Activated T-helper 2 cell treated with anti-CD3 and anti-CD28 coated beads, Interferon-gamma antibody, Interleukin-2, Interleukin-4, amounts not matched to agents 10 μg/mL and 5 μg/mL and 100 μg/mL, durations not matched to agents 14 hours and 24 hours and 36 hours (primary cell): ENCODE measurements around the gene CERS2. TPM values are rescaled to one million over a fixed set of nuclear protein-coding genes. Genes with fewer than 3 reads are reported as not detected.

Experiments used
- DNase-seq: peaks from one replicate; pipeline ENCODE4 v3.0.0; 2021; ENCODE audit warnings: low spot score
- H3K27ac Mint-ChIP-seq: one replicate; pipeline ENCODE4 v1.8.0; 2021; ENCODE audit warnings: mixed read lengths
- H3K27me3 Mint-ChIP-seq: one replicate; pipeline ENCODE4 v1.8.0; 2021; ENCODE audit warnings: low read depth, mixed read lengths
- H3K36me3 Mint-ChIP-seq: one replicate; pipeline ENCODE4 v1.8.0; 2021; ENCODE audit warnings: low read depth, mixed read lengths
- H3K4me1 Mint-ChIP-seq: one replicate; pipeline ENCODE4 v1.8.0; 2021; ENCODE audit warnings: low read depth, mixed read lengths
- H3K4me3 Mint-ChIP-seq: one replicate; pipeline ENCODE4 v1.8.0; 2021; ENCODE audit warnings: low read depth, mild to moderate bottlenecking, moderate library complexity, mixed read lengths
- H3K9me3 Mint-ChIP-seq: one replicate; pipeline ENCODE4 v1.8.0; 2021; ENCODE audit warnings: mixed read lengths
- intact Hi-C: fragments of 100-400 bp; cut with micrococcal nuclease; formaldehyde crosslinking; loops from one replicate; pipeline ENCODE4 v1.15.1; 2023
- total RNA-seq: library from RNA; stranded (reverse); gene quantifications from 2 replicates; pipeline ENCODE4 v1.2.3, GENCODE V29; 2022

Gene CERS2
- 176 and 196 TPM in 2 replicates for total RNA-seq

GRCh38 chr1:150974580-150975478 is at the start of gene CERS2:
TSS of gene CERS2 (minus strand) at chr1:150974835. CDS start at chr1:150969090, 5,745 bp downstream.
- Mint-ChIP-seq H3K27me3 (no peaks in the 10 kb centered on the region), H3K9me3 (no peaks in the 10 kb centered on the region), H3K36me3 (peaks cover 25% of the 10 kb centered on the region), H3K4me3 (peak within 1 kb of the TSS; percentile 87), H3K27ac (peak within 1 kb of the TSS; percentile 68), H3K4me1 (peaks cover 56% of the 10 kb centered on the region)
- DNase-seq, result peak; percentile 74
- intact Hi-C loops, result no loop called here

- H3K36me3 Mint-ChIP-seq, result peaks cover 10% of the 10 kb centered on the region
- H3K27me3 Mint-ChIP-seq, result no peaks in the 10 kb centered on the region
- intact Hi-C loops, result no loop called here
- no peak overlapping the region for H3K4me3 Mint-ChIP-seq
- DNase-seq, result no peak
- no peaks in the 10 kb centered on the region for H3K9me3 Mint-ChIP-seq
- no peak overlapping the region for H3K27ac Mint-ChIP-seq
- peaks cover 15% of the 10 kb centered on the region for H3K4me1 Mint-ChIP-seq
Observed at GRCh38 chr1:151013518-151013917, 38.9 kb upstream of the CERS2 start.

- no peak for DNase-seq
- Mint-ChIP-seq H3K27ac (no peak overlapping the region), H3K4me1 (peaks cover 20% of the 10 kb centered on the region), H3K36me3 (peaks cover 7% of the 10 kb centered on the region), H3K27me3 (no peaks in the 10 kb centered on the region), H3K9me3 (no peaks in the 10 kb centered on the region), H3K4me3 (no peak overlapping the region)
- intact Hi-C loops, result no loop called here
Observed at GRCh38 chr1:151012684-151013471, 38.2 kb upstream of the CERS2 start.

- no peak overlapping the region for H3K27ac Mint-ChIP-seq
- H3K9me3 Mint-ChIP-seq, result no peaks in the 10 kb centered on the region
- peaks cover 34% of the 10 kb centered on the region for H3K4me1 Mint-ChIP-seq
- H3K27me3 Mint-ChIP-seq, result no peaks in the 10 kb centered on the region
- intact Hi-C loops, result no loop called here
- no peak for DNase-seq
- H3K4me3 Mint-ChIP-seq, result no peak overlapping the region
- peaks cover 7% of the 10 kb centered on the region for H3K36me3 Mint-ChIP-seq
Observed at GRCh38 chr1:151011154-151011850, 36.7 kb upstream of the CERS2 start.

DNA sequence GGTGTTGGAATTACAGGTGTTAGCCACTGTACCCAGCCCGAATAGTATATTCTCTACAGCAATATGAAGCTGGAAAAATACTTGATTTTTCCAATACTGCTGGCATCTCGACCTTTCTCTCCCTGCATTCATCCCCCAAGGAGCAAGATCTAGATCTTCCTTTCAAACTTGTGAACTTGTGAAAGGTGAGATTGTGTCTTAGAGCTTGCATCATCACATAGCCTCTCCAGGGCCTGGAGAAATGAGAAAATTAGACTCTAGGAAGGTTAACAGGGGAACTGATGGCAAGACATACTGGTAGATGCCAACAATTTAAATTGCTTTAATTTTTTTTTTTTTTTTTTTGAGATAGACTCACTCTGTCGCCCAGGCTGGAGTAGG is 35.7 kb upstream of the CERS2 start:
- Mint-ChIP-seq H3K9me3 (no peaks in the 10 kb centered on the region), H3K4me1 (peaks cover 42% of the 10 kb centered on the region), H3K4me3 (peak overlapping the region; percentile 15), H3K27ac (no peak overlapping the region), H3K27me3 (no peaks in the 10 kb centered on the region), H3K36me3 (peaks cover 7% of the 10 kb centered on the region)
- no peak for DNase-seq
- intact Hi-C loops, result no loop called here

GRCh38 chr1:151009674-151010345 is 35.2 kb upstream of the CERS2 start:
- DNase-seq, result no peak
- intact Hi-C loops, result loop anchor here (1.0 to 10.0 kb wide), 6 partner anchors 37 to 448 kb away; partner anchors contain the start of genes ARNT, C1orf56, CDC42SE1 and PSMD4
- H3K4me1 Mint-ChIP-seq, result peaks cover 42% of the 10 kb centered on the region
- no peak overlapping the region for H3K27ac Mint-ChIP-seq
- no peaks in the 10 kb centered on the region for H3K9me3 Mint-ChIP-seq
- peak overlapping the region; percentile 98 for H3K4me3 Mint-ChIP-seq
- H3K36me3 Mint-ChIP-seq, result peaks cover 7% of the 10 kb centered on the region
- no peaks in the 10 kb centered on the region for H3K27me3 Mint-ChIP-seq

- Mint-ChIP-seq H3K4me1 (peaks cover 44% of the 10 kb centered on the region), H3K9me3 (no peaks in the 10 kb centered on the region), H3K36me3 (peaks cover 7% of the 10 kb centered on the region), H3K27ac (peak overlapping the region; percentile 96), H3K27me3 (no peaks in the 10 kb centered on the region), H3K4me3 (peak overlapping the region; percentile 98)
- intact Hi-C loops, result loop anchor here (1.0 to 10.0 kb wide), 6 partner anchors 38 to 447 kb away; partner anchors contain the start of genes ARNT, C1orf56, CDC42SE1 and PSMD4
- DNase-seq, result no peak
Observed at GRCh38 chr1:151009206-151009587, 34.6 kb upstream of the CERS2 start.

DNA sequence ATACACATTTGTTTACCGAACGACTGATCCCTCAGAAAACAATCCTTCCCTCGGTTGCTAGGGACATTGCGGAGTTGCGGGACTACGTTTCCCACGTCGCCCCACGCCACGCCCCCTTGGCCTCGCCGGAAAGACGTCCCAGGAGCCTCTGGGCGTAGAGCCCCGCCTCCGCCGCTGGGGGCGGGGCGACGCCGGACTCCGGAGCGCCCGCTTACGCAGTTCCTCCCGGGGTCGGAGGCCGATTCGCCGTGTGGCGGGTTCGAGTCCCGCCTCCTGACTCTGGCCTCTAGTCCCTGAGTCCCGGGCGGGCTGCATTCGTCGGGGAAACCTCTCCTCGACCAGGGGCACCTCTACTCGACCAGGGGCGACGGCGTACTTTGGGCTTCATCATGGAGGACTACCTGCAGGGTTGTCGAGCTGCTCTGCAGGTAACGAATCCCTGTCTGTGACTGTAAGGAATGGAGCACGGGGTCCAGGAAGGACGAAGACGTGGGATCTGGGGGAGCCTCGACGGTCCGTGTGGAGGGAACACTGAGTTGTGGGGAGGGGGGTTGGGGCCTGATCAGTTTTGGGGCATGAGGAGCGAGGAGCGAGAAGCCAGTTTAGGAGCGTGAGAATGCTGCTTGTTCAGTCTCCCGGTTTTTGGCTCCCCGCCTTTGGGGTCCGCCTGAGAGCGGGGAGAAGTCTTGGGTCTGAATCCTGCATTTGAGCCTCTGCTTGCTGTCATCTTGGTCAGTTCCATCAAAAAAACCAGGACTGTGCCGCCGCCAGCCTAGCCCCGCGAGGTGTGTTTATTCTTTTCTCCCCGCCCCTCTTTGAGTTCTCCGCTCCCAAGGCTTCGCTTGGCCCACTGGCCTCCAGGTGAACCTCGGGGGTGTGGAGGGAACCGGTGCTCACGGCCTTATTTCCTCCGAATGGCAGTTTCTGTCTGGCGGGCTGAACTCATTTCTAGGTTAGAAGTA is 33.9 kb upstream of the CERS2 start, which contains the start of gene PRUNE1:
TSS of gene PRUNE1 (plus strand) at position 206 of the 962 bp plus-strand sequence. CDS start at position 390, 184 bp downstream.
- Mint-ChIP-seq H3K27ac (peak within 1 kb of the TSS; percentile 96), H3K27me3 (no peaks in the 10 kb centered on the region), H3K9me3 (no peaks in the 10 kb centered on the region), H3K4me1 (peaks cover 50% of the 10 kb centered on the region), H3K36me3 (peaks cover 7% of the 10 kb centered on the region), H3K4me3 (peak within 1 kb of the TSS; percentile 98)
- intact Hi-C loops, result loop anchor here (1.0 to 10.0 kb wide), 6 partner anchors 38 to 446 kb away; partner anchors contain the start of genes ARNT, C1orf56, CDC42SE1 and PSMD4
- DNase-seq, result peak; percentile 92

GRCh38 chr1:151007853-151008243 is 33.2 kb upstream of the CERS2 start:
- no peaks in the 10 kb centered on the region for H3K27me3 Mint-ChIP-seq
- H3K27ac Mint-ChIP-seq, result peak overlapping the region; percentile 96
- DNase-seq, result no peak
- peaks cover 8% of the 10 kb centered on the region for H3K36me3 Mint-ChIP-seq
- H3K4me1 Mint-ChIP-seq, result peaks cover 55% of the 10 kb centered on the region
- H3K9me3 Mint-ChIP-seq, result no peaks in the 10 kb centered on the region
- H3K4me3 Mint-ChIP-seq, result peak overlapping the region; percentile 98
- intact Hi-C loops, result loop anchor here (2.0 to 10.0 kb wide), 5 partner anchors 39 to 446 kb away; partner anchors contain the start of genes ARNT, C1orf56, PSMD4 and TNFAIP8L2

DNA sequence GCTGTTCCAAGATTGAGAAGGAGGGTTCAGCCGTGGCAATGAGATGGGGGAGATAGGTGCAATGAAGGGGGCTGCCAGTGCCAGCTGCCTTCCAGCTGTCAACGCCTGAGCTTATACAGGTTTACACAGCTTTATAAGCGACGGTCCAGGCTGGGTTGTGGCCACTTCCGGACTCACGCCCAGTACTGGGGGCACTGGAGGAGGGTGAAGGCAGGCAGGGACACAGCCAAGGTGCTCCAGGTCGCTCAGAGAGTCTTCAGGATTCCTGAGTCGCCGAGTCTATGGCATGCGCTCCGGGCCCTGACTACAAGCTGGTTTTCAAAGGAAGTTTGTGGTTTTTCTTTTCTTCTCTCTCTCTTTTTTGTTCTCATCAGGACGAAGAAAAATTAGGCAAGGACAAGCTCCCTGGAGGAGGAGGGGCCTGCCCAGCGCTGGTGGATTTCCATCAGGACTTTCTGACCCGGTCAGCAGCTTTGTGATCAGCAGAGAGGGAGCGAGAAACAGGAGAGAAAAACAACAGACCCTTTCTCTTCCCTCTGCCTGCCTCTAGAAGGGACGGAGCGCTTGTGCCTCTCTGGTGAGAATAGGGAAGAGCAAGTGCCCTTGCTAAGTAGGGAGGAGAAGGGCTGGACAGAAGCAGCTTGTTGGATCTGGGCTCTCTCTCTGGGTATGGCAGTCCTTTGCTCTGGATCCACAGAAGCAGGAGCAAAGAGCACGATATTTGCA is 31.9 kb upstream of the CERS2 start, which contains the start of gene MINDY1:
TSS of gene MINDY1 (minus strand) at position 576 of the 726 bp plus-strand sequence. CDS start 4,285 bp downstream, outside the sequence.
- peak within 1 kb of the TSS; percentile 98 for H3K4me3 Mint-ChIP-seq
- no peaks in the 10 kb centered on the region for H3K27me3 Mint-ChIP-seq
- peaks cover 15% of the 10 kb centered on the region for H3K36me3 Mint-ChIP-seq
- peaks cover 65% of the 10 kb centered on the region for H3K4me1 Mint-ChIP-seq
- no peaks in the 10 kb centered on the region for H3K9me3 Mint-ChIP-seq
- peak within 1 kb of the TSS; percentile 96 for H3K27ac Mint-ChIP-seq
- no peak for DNase-seq
- intact Hi-C loops, result loop anchor here (1.0 to 10.0 kb wide), 3 partner anchors 29 to 444 kb away; partner anchors contain the start of gene PSMD4
